Activated CD4-positive, alpha-beta T cell treated with anti-CD3 and anti-CD28 coated beads, Interleukin-2, Interleukin-4, amounts not matched to agents 100 ng/mL and 50 ng/mL, durations not matched to agents 16 hours and 8 hours (primary cell): ENCODE data around the gene MICA.
"Not testable (repeated sequence)": the region's sequence is repeated elsewhere in the genome, so short reads cannot be mapped to it uniquely, and the experiment has no call there.

ENCODE experiments used
- DNase-seq: peaks from one replicate; pipeline ENCODE4 v3.0.0-alpha.2; 2020; ENCODE audit warnings: low spot score

The MICA gene

GRCh38 chr6:31383149-31383548 is 20.2 kb upstream of the MICA start:
- no peak for DNase-seq

- DNase-seq: no peak
Measured at GRCh38 chr6:31385041-31385440, 18.4 kb upstream of the MICA start.

GRCh38 chr6:31386099-31386498 is 17.3 kb upstream of the MICA start:
- DNase-seq: no peak

GRCh38 chr6:31386977-31387376 is 16.4 kb upstream of the MICA start:
- DNase-seq: no peak

GRCh38 chr6:31388916-31389801 is 14.2 kb upstream of the MICA start:
- DNase-seq: not testable (repeated sequence)

- DNase-seq: not testable (repeated sequence)
Measured at GRCh38 chr6:31389802-31390132, 13.6 kb upstream of the MICA start.

- no peak for DNase-seq
Measured at GRCh38 chr6:31393932-31394331, 9.5 kb upstream of the MICA start.

- no peak for DNase-seq
Measured at GRCh38 chr6:31394381-31394780, 9.0 kb upstream of the MICA start.

GRCh38 chr6:31395832-31396231 is 7.6 kb upstream of the MICA start:
- DNase-seq: no peak

GRCh38 chr6:31396422-31397152 is 6.8 kb upstream of the MICA start:
- peak; percentile 89 for DNase-seq

- not testable (repeated sequence) for DNase-seq
Measured at GRCh38 chr6:31397153-31397499, 6.3 kb upstream of the MICA start.

- DNase-seq: no peak
Measured at GRCh38 chr6:31397901-31398525, 5.4 kb upstream of the MICA start.

- peak; percentile 63 for DNase-seq
Measured at GRCh38 chr6:31399589-31400466, 3.6 kb upstream of the MICA start.

GRCh38 chr6:31400467-31401289 is 2.7 kb upstream of the MICA start:
- peak; percentile 78 for DNase-seq

GRCh38 chr6:31401403-31401802 is 2.0 kb upstream of the MICA start:
- DNase-seq: peak; percentile 9

GRCh38 chr6:31402324-31403282 is 792 bp upstream of the MICA start:
- DNase-seq: peak; percentile 37

GRCh38 chr6:31404061-31404364 is 618 bp downstream of the MICA start:
- not testable (repeated sequence) for DNase-seq

GRCh38 chr6:31405996-31406395 is 2.6 kb downstream of the MICA start:
- no peak for DNase-seq

- peak; percentile 33 for DNase-seq
Measured at GRCh38 chr6:31407699-31408098, 4.3 kb downstream of the MICA start.

GRCh38 chr6:31412506-31412905 is 9.1 kb downstream of the MICA start:
- DNase-seq: no peak
